Measurements from ENCODE around the gene E2F7. TPM values are rescaled to one million over a fixed set of nuclear protein-coding genes. Genes with fewer than 3 reads are reported as not detected.

Gene E2F7
- total RNA-seq, 2 donors from 2014 or later = 0.36 to 3.5 TPM

GRCh38 chr12:76980196-76980595 lies 85.2 kb downstream of the E2F7 start:
- Histone ChIP-seq H3K9me3 (no peaks in the 10 kb centered on the region), H3K4me3 (no peak overlapping the region), H3K27ac (no peak overlapping the region), H3K27me3 (replicated peaks; ENCODE audit: insufficient read depth) (no peaks in the 10 kb centered on the region), H3K4me1 (replicated peaks) (no peaks in the 10 kb centered on the region), H3K36me3 (no peaks in the 10 kb centered on the region)
- 100% methylated on average over 2 of the region's 2 CpGs for whole genome bisulfite sequencing
- no peak for DNase-seq (ENCODE audit: low spot score)
- intact Hi-C loops (cut with DNase I) = no loop called here
- TF ChIP-seq POLR2A (IDR thresholded peaks at IDR 0.05) (no peak), POLR2AphosphoS5 (IDR thresholded peaks at IDR 0.05) (no peak)
- TF ChIP-seq, protein P1, sequence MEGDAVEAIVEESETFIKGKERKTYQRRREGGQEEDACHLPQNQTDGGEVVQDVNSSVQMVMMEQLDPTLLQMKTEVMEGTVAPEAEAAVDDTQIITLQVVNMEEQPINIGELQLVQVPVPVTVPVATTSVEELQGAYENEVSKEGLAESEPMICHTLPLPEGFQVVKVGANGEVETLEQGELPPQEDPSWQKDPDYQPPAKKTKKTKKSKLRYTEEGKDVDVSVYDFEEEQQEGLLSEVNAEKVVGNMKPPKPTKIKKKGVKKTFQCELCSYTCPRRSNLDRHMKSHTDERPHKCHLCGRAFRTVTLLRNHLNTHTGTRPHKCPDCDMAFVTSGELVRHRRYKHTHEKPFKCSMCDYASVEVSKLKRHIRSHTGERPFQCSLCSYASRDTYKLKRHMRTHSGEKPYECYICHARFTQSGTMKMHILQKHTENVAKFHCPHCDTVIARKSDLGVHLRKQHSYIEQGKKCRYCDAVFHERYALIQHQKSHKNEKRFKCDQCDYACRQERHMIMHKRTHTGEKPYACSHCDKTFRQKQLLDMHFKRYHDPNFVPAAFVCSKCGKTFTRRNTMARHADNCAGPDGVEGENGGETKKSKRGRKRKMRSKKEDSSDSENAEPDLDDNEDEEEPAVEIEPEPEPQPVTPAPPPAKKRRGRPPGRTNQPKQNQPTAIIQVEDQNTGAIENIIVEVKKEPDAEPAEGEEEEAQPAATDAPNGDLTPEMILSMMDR (IDR thresholded peaks at IDR 0.05) = no peak

- intact Hi-C loops (cut with DNase I) = no loop called here
- Histone ChIP-seq H3K9me3 (no peaks in the 10 kb centered on the region), H3K27me3 (replicated peaks; ENCODE audit: insufficient read depth) (no peaks in the 10 kb centered on the region), H3K4me3 (no peak overlapping the region), H3K4me1 (replicated peaks) (no peaks in the 10 kb centered on the region), H3K27ac (no peak overlapping the region), H3K36me3 (no peaks in the 10 kb centered on the region)
- 74% methylated on average over 2 of the region's 2 CpGs for WGBS
- DNase-seq (ENCODE audit: low spot score) = no peak
- TF ChIP-seq, protein P1 (IDR thresholded peaks at IDR 0.05) = no peak
Observed at GRCh38 chr12:76976777-76977382, 88.5 kb downstream of the E2F7 start.

Other genes starting within 250 kb of the E2F7 start
- gene CSRP2, start 186.6 kb downstream of the E2F7 start, total RNA-seq = 10 to 100 TPM; 31.0 to 98.6 TPM